Measurements from ENCODE around the gene SAP25.

- TF ChIP-seq, protein P1, sequence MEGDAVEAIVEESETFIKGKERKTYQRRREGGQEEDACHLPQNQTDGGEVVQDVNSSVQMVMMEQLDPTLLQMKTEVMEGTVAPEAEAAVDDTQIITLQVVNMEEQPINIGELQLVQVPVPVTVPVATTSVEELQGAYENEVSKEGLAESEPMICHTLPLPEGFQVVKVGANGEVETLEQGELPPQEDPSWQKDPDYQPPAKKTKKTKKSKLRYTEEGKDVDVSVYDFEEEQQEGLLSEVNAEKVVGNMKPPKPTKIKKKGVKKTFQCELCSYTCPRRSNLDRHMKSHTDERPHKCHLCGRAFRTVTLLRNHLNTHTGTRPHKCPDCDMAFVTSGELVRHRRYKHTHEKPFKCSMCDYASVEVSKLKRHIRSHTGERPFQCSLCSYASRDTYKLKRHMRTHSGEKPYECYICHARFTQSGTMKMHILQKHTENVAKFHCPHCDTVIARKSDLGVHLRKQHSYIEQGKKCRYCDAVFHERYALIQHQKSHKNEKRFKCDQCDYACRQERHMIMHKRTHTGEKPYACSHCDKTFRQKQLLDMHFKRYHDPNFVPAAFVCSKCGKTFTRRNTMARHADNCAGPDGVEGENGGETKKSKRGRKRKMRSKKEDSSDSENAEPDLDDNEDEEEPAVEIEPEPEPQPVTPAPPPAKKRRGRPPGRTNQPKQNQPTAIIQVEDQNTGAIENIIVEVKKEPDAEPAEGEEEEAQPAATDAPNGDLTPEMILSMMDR (IDR thresholded peaks at IDR 0.05; ENCODE audit: low read length) = no peak
- TF ChIP-seq EZH2 (optimal IDR thresholded peaks at IDR 0.05; ENCODE audit: low read depth, low read length) = no peak
Observed at GRCh38 chr7:100573691-100574361, at the start of gene SAP25.

Data from MM.1S (cell line).